Fibroblast of skin of back (primary cell): ENCODE results near the gene CCL2.

Experiments used
- DNase-seq: peaks from one replicate; pipeline ENCODE4 v3.0.0-alpha.2; 2013

Gene CCL2

GRCh38 chr17:34242587-34243363, 12.3 kb upstream of the CCL2 start:
- DNase-seq, result peak; percentile 35

- DNase-seq, result no peak
Measured at GRCh38 chr17:34243364-34244320, 11.4 kb upstream of the CCL2 start.

GRCh38 chr17:34245351-34245905, 9.7 kb upstream of the CCL2 start:
- DNase-seq, result no peak

- DNase-seq, result no peak
Measured at GRCh38 chr17:34246446-34246845, 8.6 kb upstream of the CCL2 start.

GRCh38 chr17:34246881-34247280, 8.2 kb upstream of the CCL2 start:
- no peak for DNase-seq

GRCh38 chr17:34248511-34249024, 6.5 kb upstream of the CCL2 start:
- DNase-seq, result peak; percentile 87

GRCh38 chr17:34249061-34249460, 6.0 kb upstream of the CCL2 start:
- DNase-seq, result no peak

- no peak for DNase-seq
Measured at GRCh38 chr17:34249478-34249877, 5.6 kb upstream of the CCL2 start.

- DNase-seq, result no peak
Measured at GRCh38 chr17:34251186-34251585, 3.9 kb upstream of the CCL2 start.

- DNase-seq, result no peak
Measured at GRCh38 chr17:34252095-34252443, 3.0 kb upstream of the CCL2 start.

- peak; percentile 94 for DNase-seq
Measured at GRCh38 chr17:34252444-34253138, 2.5 kb upstream of the CCL2 start.

- no peak for DNase-seq
Measured at GRCh38 chr17:34253139-34253525, 2.0 kb upstream of the CCL2 start.

GRCh38 chr17:34254146-34254545, 939 bp upstream of the CCL2 start:
- DNase-seq, result peak; percentile 92

GRCh38 chr17:34255381-34255732, 272 bp downstream of the CCL2 start:
- DNase-seq, result no peak

GRCh38 chr17:34255841-34256240, 756 bp downstream of the CCL2 start:
- no peak for DNase-seq

GRCh38 chr17:34257299-34257985, 2.4 kb downstream of the CCL2 start:
- no peak for DNase-seq

- no peak for DNase-seq
Measured at GRCh38 chr17:34257986-34258326, 2.9 kb downstream of the CCL2 start.

GRCh38 chr17:34259146-34259545, 4.1 kb downstream of the CCL2 start:
- DNase-seq, result peak; percentile 35

- DNase-seq, result no peak
Measured at GRCh38 chr17:34260861-34261260, 5.8 kb downstream of the CCL2 start.

- no peak for DNase-seq
Measured at GRCh38 chr17:34261568-34262337, 6.7 kb downstream of the CCL2 start.

- no peak for DNase-seq
Measured at GRCh38 chr17:34265711-34266110, 10.6 kb downstream of the CCL2 start.
